DMS53 treated with DMSO at 0.1 percent for 48 hours (cell line): ENCODE results near the gene KCNG2.

Source experiments
- DNase-seq: peaks from one replicate; lab custom pipeline; 2025; ENCODE audit not compliant: unreplicated experiment; lab: John Stamatoyannopoulos, UW

Gene KCNG2

GRCh38 chr18:79882522-79883241 lies 84.9 kb downstream of the KCNG2 start:
- DNase-seq, result no peak

- DNase-seq, result no peak
Observed at GRCh38 chr18:79883461-79884293, 85.9 kb downstream of the KCNG2 start.

GRCh38 chr18:79884294-79884962 lies 86.7 kb downstream of the KCNG2 start:
- DNase-seq, result no peak

GRCh38 chr18:79884963-79885728 lies 87.4 kb downstream of the KCNG2 start:
- no peak for DNase-seq

- no peak for DNase-seq
Observed at GRCh38 chr18:79887181-79888000, 89.7 kb downstream of the KCNG2 start.

GRCh38 chr18:79888016-79888415 lies 90.3 kb downstream of the KCNG2 start:
- DNase-seq, result no peak

- no peak for DNase-seq
Observed at GRCh38 chr18:79889569-79889968, 91.8 kb downstream of the KCNG2 start.

GRCh38 chr18:79890674-79891073 lies 92.9 kb downstream of the KCNG2 start:
- no peak for DNase-seq

GRCh38 chr18:79896738-79897137 lies 99.0 kb downstream of the KCNG2 start:
- no peak for DNase-seq

GRCh38 chr18:79897940-79898625 lies 100.3 kb downstream of the KCNG2 start:
- DNase-seq, result no peak

GRCh38 chr18:79898952-79899608 lies 101.3 kb downstream of the KCNG2 start:
- DNase-seq, result no peak

- DNase-seq, result no peak
Observed at GRCh38 chr18:79899609-79900445, 102.1 kb downstream of the KCNG2 start.

- no peak for DNase-seq
Observed at GRCh38 chr18:79900610-79901570, 103.2 kb downstream of the KCNG2 start.

- no peak for DNase-seq
Observed at GRCh38 chr18:79901665-79902064, 103.9 kb downstream of the KCNG2 start.

- DNase-seq, result no peak
Observed at GRCh38 chr18:79902075-79902474, 104.3 kb downstream of the KCNG2 start.

- no peak for DNase-seq
Observed at GRCh38 chr18:79902640-79903039, 104.9 kb downstream of the KCNG2 start.

- no peak for DNase-seq
Observed at GRCh38 chr18:79903071-79903635, 105.4 kb downstream of the KCNG2 start.
